ENCODE results near the gene PSMD13. TPM values are rescaled to one million over a fixed set of nuclear protein-coding genes. Genes with fewer than 3 reads are reported as not detected.
"Not testable (repeated sequence)": the region's sequence is repeated elsewhere in the genome, so short reads cannot be mapped to it uniquely, and the experiment has no call there.

Gene PSMD13
- total RNA-seq, 1 experiment from 2014 or later: 295 TPM

GRCh38 chr11:272195-272930 is 35.6 kb downstream of the PSMD13 start:
- DNase-seq (ENCODE audit: low spot score): no peak

GRCh38 chr11:272931-273198 is 36.1 kb downstream of the PSMD13 start:
- no peak for DNase-seq (ENCODE audit: low spot score)

GRCh38 chr11:276219-276618 is 39.4 kb downstream of the PSMD13 start:
- no peak for DNase-seq (ENCODE audit: low spot score)

- no peak for DNase-seq (ENCODE audit: low spot score)
Observed at GRCh38 chr11:278001-278951, 41.5 kb downstream of the PSMD13 start, which contains the start of gene NLRP6. Gene NLRP6 (plus strand): TSS chr11:278407. CDS start chr11:278570, 163 bp downstream.

GRCh38 chr11:279040-279965 is 42.5 kb downstream of the PSMD13 start:
- DNase-seq (ENCODE audit: low spot score): no peak

- no peak for DNase-seq (ENCODE audit: low spot score)
Observed at GRCh38 chr11:279966-280705, 43.4 kb downstream of the PSMD13 start.

- no peak for DNase-seq (ENCODE audit: low spot score)
Observed at GRCh38 chr11:280706-281485, 44.1 kb downstream of the PSMD13 start.

GRCh38 chr11:281486-282161 is 44.8 kb downstream of the PSMD13 start:
- no peak for DNase-seq (ENCODE audit: low spot score)

- no peak for DNase-seq (ENCODE audit: low spot score)
Observed at GRCh38 chr11:282171-282570, 45.4 kb downstream of the PSMD13 start.

- no peak for DNase-seq (ENCODE audit: low spot score)
Observed at GRCh38 chr11:282630-283360, 46.0 kb downstream of the PSMD13 start.

GRCh38 chr11:283405-284104 is 46.8 kb downstream of the PSMD13 start:
- DNase-seq (ENCODE audit: low spot score): no peak

- no peak for DNase-seq (ENCODE audit: low spot score)
Observed at GRCh38 chr11:284105-285020, 47.6 kb downstream of the PSMD13 start.

GRCh38 chr11:285021-285893 is 48.5 kb downstream of the PSMD13 start:
- no peak for DNase-seq (ENCODE audit: low spot score)

GRCh38 chr11:285894-286220 is 49.1 kb downstream of the PSMD13 start:
- no peak for DNase-seq (ENCODE audit: low spot score)

- DNase-seq (ENCODE audit: low spot score): not testable (repeated sequence)
Observed at GRCh38 chr11:286977-287820, 50.4 kb downstream of the PSMD13 start.
